ENCODE measurements around the gene PTPN20.
A peak's percentile ranks its signal among the peaks of the same experiment; 100 is the strongest.
"Not testable (repeated sequence)": the region's sequence is repeated elsewhere in the genome, so short reads cannot be mapped to it uniquely, and the experiment has no call there.

PTPN20 gene

GRCh38 chr10:46922498-46922897 is 11.3 kb downstream of the PTPN20 start:
- not testable (repeated sequence) for H3K9me3 Mint-ChIP-seq; H3K27ac Mint-ChIP-seq; DNase-seq; H3K27me3 Mint-ChIP-seq; H3K4me1 Mint-ChIP-seq (ENCODE audit: low read depth in 2 of 2); ATAC-seq (replicated peaks); H3K4me3 Mint-ChIP-seq; H3K36me3 Mint-ChIP-seq (ENCODE audit: insufficient read depth)

GRCh38 chr10:46925156-46925555 is 13.9 kb downstream of the PTPN20 start:
- H3K9me3 Mint-ChIP-seq; ATAC-seq (replicated peaks); H3K27ac Mint-ChIP-seq: not testable (repeated sequence)

GRCh38 chr10:46925853-46926252 is 14.6 kb downstream of the PTPN20 start:
- H3K9me3 Mint-ChIP-seq; H3K27me3 Mint-ChIP-seq; ATAC-seq (replicated peaks); H3K4me1 Mint-ChIP-seq (ENCODE audit: low read depth in 2 of 2); H3K27ac Mint-ChIP-seq; H3K36me3 Mint-ChIP-seq (ENCODE audit: insufficient read depth); H3K4me3 Mint-ChIP-seq; DNase-seq: not testable (repeated sequence)

More at GRCh38 chr10:46925156-46925555, 13.9 kb downstream of the PTPN20 start:
- not testable (repeated sequence) for H3K4me3 Mint-ChIP-seq; H3K27me3 Mint-ChIP-seq; DNase-seq; H3K4me1 Mint-ChIP-seq (ENCODE audit: low read depth in 2 of 2); H3K36me3 Mint-ChIP-seq (ENCODE audit: insufficient read depth)

DNA sequence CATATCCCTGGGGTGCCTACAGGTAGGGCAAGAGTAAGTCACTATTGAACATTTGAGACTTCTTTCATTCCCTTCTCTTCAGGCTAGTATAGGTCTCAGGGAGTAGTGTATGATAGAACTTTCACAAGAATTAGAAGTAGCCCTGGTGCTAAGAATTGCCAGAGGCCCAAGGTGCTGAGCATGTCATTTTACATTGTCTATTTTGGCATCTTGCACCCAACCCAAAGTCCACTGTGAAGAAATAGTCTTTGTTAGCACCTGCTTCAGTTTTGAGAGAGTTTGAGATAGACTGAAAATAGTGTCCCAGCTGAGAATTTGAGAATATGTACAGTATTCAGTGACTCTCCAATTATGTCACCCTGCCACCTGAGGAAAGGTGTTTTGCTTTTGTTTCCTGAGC is 17.6 kb downstream of the PTPN20 start:
- not testable (repeated sequence) for H3K36me3 Mint-ChIP-seq (ENCODE audit: insufficient read depth)

GRCh38 chr10:46932383-46932782 is 21.2 kb downstream of the PTPN20 start:
- not testable (repeated sequence) for H3K4me3 Mint-ChIP-seq; H3K27ac Mint-ChIP-seq; H3K27me3 Mint-ChIP-seq; ATAC-seq (replicated peaks); H3K9me3 Mint-ChIP-seq; DNase-seq; H3K4me1 Mint-ChIP-seq (ENCODE audit: low read depth in 2 of 2); H3K36me3 Mint-ChIP-seq (ENCODE audit: insufficient read depth)

More for the DNA sequence above, 17.6 kb downstream of the PTPN20 start:
- H3K27me3 Mint-ChIP-seq; H3K9me3 Mint-ChIP-seq; H3K4me3 Mint-ChIP-seq; H3K27ac Mint-ChIP-seq; ATAC-seq (replicated peaks); H3K4me1 Mint-ChIP-seq (ENCODE audit: low read depth in 2 of 2); DNase-seq: not testable (repeated sequence)

DNA sequence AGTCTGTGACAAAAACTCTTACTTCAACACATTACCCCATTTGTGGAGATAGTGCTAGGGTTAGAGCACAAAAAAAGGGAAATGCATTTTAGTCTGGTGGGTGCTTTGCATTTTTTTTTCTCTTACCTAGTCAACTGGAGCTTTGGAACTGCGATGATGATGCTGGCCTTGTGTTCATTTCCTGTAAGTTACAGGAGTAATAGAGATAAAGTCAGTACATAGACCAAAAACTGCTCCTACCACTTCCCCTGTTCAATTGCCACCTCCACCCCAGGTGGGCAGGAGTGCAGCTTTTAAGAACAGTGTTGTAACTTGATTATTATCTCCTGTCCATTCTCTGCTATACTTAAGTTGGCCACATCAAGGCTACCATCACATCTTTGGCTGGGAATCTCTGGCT is 29.9 kb downstream of the PTPN20 start:
- H3K36me3 Mint-ChIP-seq (ENCODE audit: insufficient read depth); H3K4me1 Mint-ChIP-seq (ENCODE audit: low read depth in 2 of 2); H3K27ac Mint-ChIP-seq; H3K27me3 Mint-ChIP-seq; ATAC-seq (replicated peaks); H3K4me3 Mint-ChIP-seq; H3K9me3 Mint-ChIP-seq; DNase-seq: not testable (repeated sequence)

GRCh38 chr10:46948687-46949518 is 37.7 kb downstream of the PTPN20 start:
- not testable (repeated sequence) for H3K27me3 Mint-ChIP-seq; ATAC-seq (replicated peaks); H3K4me1 Mint-ChIP-seq (ENCODE audit: low read depth in 2 of 2); H3K9me3 Mint-ChIP-seq; H3K27ac Mint-ChIP-seq; DNase-seq; H3K4me3 Mint-ChIP-seq; H3K36me3 Mint-ChIP-seq (ENCODE audit: insufficient read depth)

GRCh38 chr10:46952540-46952939 is 41.3 kb downstream of the PTPN20 start:
- not testable (repeated sequence) for H3K4me3 Mint-ChIP-seq; H3K27me3 Mint-ChIP-seq; H3K4me1 Mint-ChIP-seq (ENCODE audit: low read depth in 2 of 2); H3K36me3 Mint-ChIP-seq (ENCODE audit: insufficient read depth); ATAC-seq (replicated peaks); H3K27ac Mint-ChIP-seq; DNase-seq; H3K9me3 Mint-ChIP-seq

GRCh38 chr10:46960742-46961141 is 49.5 kb downstream of the PTPN20 start:
- not testable (repeated sequence) for H3K9me3 Mint-ChIP-seq; H3K4me3 Mint-ChIP-seq; ATAC-seq (replicated peaks); H3K4me1 Mint-ChIP-seq (ENCODE audit: low read depth in 2 of 2); H3K27ac Mint-ChIP-seq; H3K27me3 Mint-ChIP-seq; H3K36me3 Mint-ChIP-seq (ENCODE audit: insufficient read depth); DNase-seq

GRCh38 chr10:46963356-46963755 is 52.1 kb downstream of the PTPN20 start:
- not testable (repeated sequence) for H3K27me3 Mint-ChIP-seq; H3K9me3 Mint-ChIP-seq; H3K4me1 Mint-ChIP-seq (ENCODE audit: low read depth in 2 of 2); H3K36me3 Mint-ChIP-seq (ENCODE audit: insufficient read depth); H3K4me3 Mint-ChIP-seq; DNase-seq; H3K27ac Mint-ChIP-seq; ATAC-seq (replicated peaks)

DNA sequence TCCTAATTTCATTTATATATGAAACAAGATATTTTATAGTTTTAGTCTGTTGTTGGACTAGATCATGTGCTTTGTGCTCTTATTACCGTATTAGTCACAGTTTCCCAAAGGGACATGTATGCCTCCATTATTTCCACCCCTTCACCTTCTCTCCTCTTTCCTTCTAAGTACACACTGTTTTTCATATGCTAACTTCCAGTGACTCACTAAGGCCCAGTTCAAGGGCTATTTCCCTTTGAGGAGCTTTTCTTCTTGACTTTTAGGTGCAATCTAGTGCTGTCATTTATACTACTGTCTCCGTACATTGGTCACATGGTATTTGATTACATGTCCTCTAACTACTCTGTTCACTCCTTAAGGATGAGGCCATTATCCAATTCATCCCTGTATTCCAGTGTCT is 55.8 kb downstream of the PTPN20 start:
- ATAC-seq (replicated peaks); DNase-seq; H3K9me3 Mint-ChIP-seq; H3K4me3 Mint-ChIP-seq; H3K27ac Mint-ChIP-seq; H3K36me3 Mint-ChIP-seq (ENCODE audit: insufficient read depth); H3K27me3 Mint-ChIP-seq; H3K4me1 Mint-ChIP-seq (ENCODE audit: low read depth in 2 of 2): not testable (repeated sequence)

- not testable (repeated sequence) for H3K27ac Mint-ChIP-seq; ATAC-seq (replicated peaks); H3K27me3 Mint-ChIP-seq; H3K36me3 Mint-ChIP-seq (ENCODE audit: insufficient read depth); DNase-seq; H3K9me3 Mint-ChIP-seq; H3K4me1 Mint-ChIP-seq (ENCODE audit: low read depth in 2 of 2); H3K4me3 Mint-ChIP-seq
Measured at GRCh38 chr10:46980223-46980622, 69.0 kb downstream of the PTPN20 start.

DNA sequence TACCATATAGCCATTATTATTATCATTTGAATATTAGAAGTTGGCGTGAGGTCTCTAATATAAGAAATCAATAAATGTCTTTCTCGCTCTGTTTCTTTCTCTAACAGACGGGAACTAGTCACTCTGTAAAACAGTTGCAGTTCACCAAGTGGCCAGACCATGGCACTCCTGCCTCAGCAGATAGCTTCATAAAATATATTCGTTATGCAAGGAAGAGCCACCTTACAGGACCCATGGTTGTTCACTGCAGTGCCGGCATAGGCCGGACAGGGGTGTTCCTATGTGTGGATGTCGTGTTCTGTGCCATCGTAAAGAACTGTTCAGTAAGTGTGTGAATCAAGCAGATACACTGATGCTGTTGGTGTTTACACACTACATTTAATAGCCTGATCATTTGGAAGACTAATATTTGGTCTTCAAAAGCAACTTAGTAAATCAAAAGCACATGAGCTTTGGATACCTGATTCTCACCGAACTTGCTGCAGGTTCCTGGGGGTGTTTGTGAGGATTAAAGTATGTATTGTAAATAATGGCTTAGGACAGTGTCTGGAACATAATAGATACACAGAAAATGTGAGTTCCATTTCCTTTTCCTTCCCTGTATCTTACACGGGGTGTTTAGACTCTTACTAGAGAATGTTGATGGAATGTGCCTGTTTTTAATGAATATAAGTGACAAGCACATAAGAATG is 76.2 kb downstream of the PTPN20 start:
- H3K36me3 Mint-ChIP-seq (ENCODE audit: insufficient read depth); H3K27ac Mint-ChIP-seq; H3K4me1 Mint-ChIP-seq (ENCODE audit: low read depth in 2 of 2); H3K9me3 Mint-ChIP-seq; DNase-seq; H3K27me3 Mint-ChIP-seq; H3K4me3 Mint-ChIP-seq: not testable (repeated sequence)
- peak; percentile 47 for ATAC-seq (replicated peaks)

Data from effector memory CD8-positive, alpha-beta T cell (primary cell).